ENCODE results near the gene CFAP61. TPM values are rescaled to one million over a fixed set of nuclear protein-coding genes. Genes with fewer than 3 reads are reported as not detected.

Gene CFAP61
- total RNA-seq, 4 donors from 2014 or later, result 17.1 to 94.8 (median 41.4) TPM

GRCh38 chr20:20299904-20300303, 247.6 kb downstream of the CFAP61 start:
- ATAC-seq, result no peak
- Histone ChIP-seq H3K27ac (no peak overlapping the region), H3K4me1 (no peaks in the 10 kb centered on the region), H3K36me3 (peaks cover 0 to 15% of the 10 kb centered on the region in 2 donors), H3K27me3 (no peaks in the 10 kb centered on the region), H3K4me3 (no peak overlapping the region), H3K9me3 (no peaks in the 10 kb centered on the region)
- intact Hi-C loops (cut with DNase I; ENCODE audit: low total_unique reads), result no loop called here
- in situ Hi-C loops (cut with MboI; ENCODE audit: low sequenced_read_pairs in 4 of 4), result no loop called here
- no peak for TF ChIP-seq POLR2A (IDR thresholded peaks at IDR 0.05)
- TF ChIP-seq CTCF (IDR thresholded peaks at IDR 0.05 in 4 of 5, conservative IDR thresholded peaks at IDR 0.05 in 1 of 5), result no peak
- DNase-seq, result no peak

GRCh38 chr20:20303320-20303719, 251.0 kb downstream of the CFAP61 start:
- no peaks in the 10 kb centered on the region for H3K27me3 ChIP-seq
- no peaks in the 10 kb centered on the region for H3K9me3 ChIP-seq
- in situ Hi-C loops (cut with MboI; ENCODE audit: low sequenced_read_pairs in 4 of 4) (no loop called here), intact Hi-C loops (cut with DNase I; ENCODE audit: low total_unique reads) (no loop called here)
- peaks cover 0 to 13% of the 10 kb centered on the region in 2 donors for H3K36me3 ChIP-seq
- H3K4me3 ChIP-seq, result no peak overlapping the region
- no peaks in the 10 kb centered on the region for H3K4me1 ChIP-seq
- ATAC-seq, result no peak
- no peak for DNase-seq
- peak overlapping the region in 1 of 4 donors; percentile 30 for H3K27ac ChIP-seq
- TF ChIP-seq POLR2A (IDR thresholded peaks at IDR 0.05), result no peak
- no peak for TF ChIP-seq CTCF (IDR thresholded peaks at IDR 0.05 in 4 of 5, conservative IDR thresholded peaks at IDR 0.05 in 1 of 5)

GRCh38 chr20:20303742-20304141, 251.4 kb downstream of the CFAP61 start:
- Histone ChIP-seq H3K36me3 (peaks cover 0 to 10% of the 10 kb centered on the region in 2 donors), H3K27ac (peak overlapping the region in 1 of 4 donors; percentile 30), H3K4me3 (no peak overlapping the region), H3K9me3 (no peaks in the 10 kb centered on the region), H3K27me3 (no peaks in the 10 kb centered on the region), H3K4me1 (no peaks in the 10 kb centered on the region)
- DNase-seq, result peak; percentile 19 to 20
- intact Hi-C loops (cut with DNase I; ENCODE audit: low total_unique reads) (no loop called here), in situ Hi-C loops (cut with MboI; ENCODE audit: low sequenced_read_pairs in 4 of 4) (no loop called here)
- peak in 1 of 2 donors; percentile 49 for ATAC-seq
- TF ChIP-seq POLR2A (IDR thresholded peaks at IDR 0.05) (no peak), CTCF (IDR thresholded peaks at IDR 0.05 in 4 of 5, conservative IDR thresholded peaks at IDR 0.05 in 1 of 5) (no peak)

- ATAC-seq, result no peak
These were observed 252.6 kb downstream of the CFAP61 start for GRCh38 chr20:20304942-20305341.

More at GRCh38 chr20:20304942-20305341, 252.6 kb downstream of the CFAP61 start:
- Histone ChIP-seq H3K4me1 (no peaks in the 10 kb centered on the region), H3K9me3 (no peaks in the 10 kb centered on the region), H3K27ac (no peak overlapping the region), H3K27me3 (no peaks in the 10 kb centered on the region), H3K36me3 (no peaks in the 10 kb centered on the region), H3K4me3 (no peak overlapping the region)
- no peak for TF ChIP-seq CTCF (IDR thresholded peaks at IDR 0.05 in 4 of 5, conservative IDR thresholded peaks at IDR 0.05 in 1 of 5)
- TF ChIP-seq POLR2A (IDR thresholded peaks at IDR 0.05), result no peak
- intact Hi-C loops (cut with DNase I; ENCODE audit: low total_unique reads), result no loop called here
- DNase-seq, result no peak
- in situ Hi-C loops (cut with MboI; ENCODE audit: low sequenced_read_pairs in 4 of 4), result no loop called here
